Ascending aorta (tissue), 2 donors: Measurements from ENCODE around the gene HSPA4. TPM values are rescaled to one million over a fixed set of nuclear protein-coding genes. Genes with fewer than 3 reads are reported as not detected.
"Not testable (repeated sequence)": the region's sequence is repeated elsewhere in the genome, so short reads cannot be mapped to it uniquely, and the experiment has no call there.

Source experiments
- DNase-seq, 2 donors: peaks; one replicate each; pipeline ENCODE4 v3.0.0-alpha.2; 2019; ENCODE audit warnings: low spot score in 2 of 2
- H3K27ac ChIP-seq, 2 donors: fragments of 200-600 bp; sonication (generic); one replicate each; pipeline ENCODE4 v1.5.1; 2016 to 2017; ENCODE audit warnings: mild to moderate bottlenecking in 1 of 2
- H3K27me3 ChIP-seq: fragments of 200-600 bp; sonication (generic); one replicate; pipeline ENCODE4 v1.5.1; 2017
- H3K36me3 ChIP-seq, 2 donors: fragments of 200-600 bp; sonication (generic); one replicate each; pipeline ENCODE4 v1.5.1; 2016
- H3K4me1 ChIP-seq, 2 donors: fragments of 200-600 bp; sonication (generic); one replicate each; pipeline ENCODE4 v1.5.1; 2016 to 2017; ENCODE audit warnings: mild to moderate bottlenecking in 1 of 2
- H3K4me3 ChIP-seq, 2 donors: fragments of 200-600 bp; sonication (generic); one replicate each; pipeline ENCODE4 v1.5.1; 2016 to 2017; ENCODE audit warnings: mild to moderate bottlenecking in 1 of 2
- H3K9me3 ChIP-seq, 2 donors: fragments of 200-600 bp; sonication (generic); one replicate each; pipeline ENCODE4 v1.5.1; 2016
- CTCF ChIP-seq, 3 experiments: fragments of 200-600 bp in 2 of 3; fragments of 450-650 bp in 1 of 3; sonication (generic) in 2 of 3; IDR thresholded peaks; one replicate each; pipeline ENCODE4 v1.5.1; 2016 to 2019; ENCODE audit warnings: antibody characterized with exemption in 3 of 3, mild to moderate bottlenecking in 1 of 3, moderate library complexity in 1 of 3
- intact Hi-C: fragments of 100-400 bp; cut with DNase I; formaldehyde crosslinking; loops from one replicate; pipeline ENCODE4 v1.15.1; 2023
- total RNA-seq: library from RNA; depleted of rRNA; stranded (reverse); fragments of >200 nt; gene quantifications from one replicate; pipeline ENCODE4 v1.1.0, GENCODE V29; 2016

Gene HSPA4
- total RNA-seq, 1 donor from 2014 or later: 16.2 TPM

GRCh38 chr5:133083901-133084300, 32.1 kb downstream of the HSPA4 start:
- DNase-seq: no peak
- Histone ChIP-seq H3K27ac (no peak overlapping the region), H3K4me3 (no peak overlapping the region), H3K36me3 (peaks cover 11 to 27% of the 10 kb centered on the region in 2 donors), H3K4me1 (peaks cover 0 to 5% of the 10 kb centered on the region in 2 donors), H3K27me3 (no peaks in the 10 kb centered on the region), H3K9me3 (no peaks in the 10 kb centered on the region)
- no peak for TF ChIP-seq CTCF (IDR thresholded peaks at IDR 0.05)
- intact Hi-C loops: no loop called here

GRCh38 chr5:133085171-133085570, 33.4 kb downstream of the HSPA4 start:
- H3K36me3 ChIP-seq: peaks cover 24 to 40% of the 10 kb centered on the region in 2 donors
- H3K4me1 ChIP-seq, H3K27me3 ChIP-seq, DNase-seq, H3K27ac ChIP-seq, H3K4me3 ChIP-seq, H3K9me3 ChIP-seq, intact Hi-C loops: not testable (repeated sequence)

GRCh38 chr5:133086366-133086875, 34.6 kb downstream of the HSPA4 start:
- Histone ChIP-seq H3K4me1 (no peaks in the 10 kb centered on the region), H3K9me3 (no peaks in the 10 kb centered on the region), H3K27ac (no peak overlapping the region), H3K36me3 (peaks cover 33 to 52% of the 10 kb centered on the region in 2 donors), H3K4me3 (no peak overlapping the region), H3K27me3 (no peaks in the 10 kb centered on the region)
- DNase-seq: no peak
- intact Hi-C loops: no loop called here
- TF ChIP-seq CTCF (IDR thresholded peaks at IDR 0.05): no peak

GRCh38 chr5:133088064-133088463, 36.3 kb downstream of the HSPA4 start:
- H3K36me3 ChIP-seq: peaks cover 42 to 69% of the 10 kb centered on the region in 2 donors
- intact Hi-C loops: no loop called here
- no peak for TF ChIP-seq CTCF (IDR thresholded peaks at IDR 0.05)
- H3K9me3 ChIP-seq: no peaks in the 10 kb centered on the region
- H3K4me1 ChIP-seq: no peaks in the 10 kb centered on the region
- no peak overlapping the region for H3K27ac ChIP-seq
- H3K4me3 ChIP-seq: no peak overlapping the region
- DNase-seq: no peak
- H3K27me3 ChIP-seq: no peaks in the 10 kb centered on the region

- H3K36me3 ChIP-seq: peaks cover 54 to 86% of the 10 kb centered on the region in 2 donors
These were observed 39.2 kb downstream of the HSPA4 start for GRCh38 chr5:133091034-133091433.

DNA sequence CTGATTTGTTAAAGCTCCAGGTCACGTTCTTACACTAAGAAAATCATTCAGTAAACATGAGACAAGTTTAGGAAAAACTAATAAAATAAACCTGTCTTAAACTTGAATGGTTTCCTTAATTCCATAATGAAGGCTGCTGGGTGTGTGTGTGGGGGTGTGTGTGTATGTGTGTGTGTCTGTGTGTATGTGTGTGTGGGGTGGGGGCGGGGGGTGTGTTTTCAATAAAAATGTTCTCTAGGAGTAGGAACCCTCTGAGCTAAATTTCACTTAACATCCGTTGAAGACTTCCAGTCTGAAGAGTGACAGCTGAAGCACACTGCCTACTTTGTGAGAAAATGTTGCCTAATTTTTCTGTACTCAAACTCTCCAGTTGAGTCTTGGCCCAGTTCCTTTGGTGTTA, 54.5 kb downstream of the HSPA4 start:
- peaks cover 0 to 16% of the 10 kb centered on the region in 2 donors for H3K4me1 ChIP-seq
- H3K9me3 ChIP-seq: no peaks in the 10 kb centered on the region
- intact Hi-C loops: no loop called here
- no peak overlapping the region for H3K4me3 ChIP-seq
- TF ChIP-seq CTCF (IDR thresholded peaks at IDR 0.05): no peak
- H3K27me3 ChIP-seq: no peaks in the 10 kb centered on the region
- H3K36me3 ChIP-seq: peaks cover 40 to 42% of the 10 kb centered on the region in 2 donors
- no peak for DNase-seq
- no peak overlapping the region for H3K27ac ChIP-seq

More at GRCh38 chr5:133091034-133091433, 39.2 kb downstream of the HSPA4 start:
- intact Hi-C loops: no loop called here
- no peak overlapping the region for H3K27ac ChIP-seq
- TF ChIP-seq CTCF (IDR thresholded peaks at IDR 0.05): no peak
- no peak overlapping the region for H3K4me3 ChIP-seq
- no peak for DNase-seq
- no peaks in the 10 kb centered on the region for H3K4me1 ChIP-seq
- no peaks in the 10 kb centered on the region for H3K27me3 ChIP-seq
- no peaks in the 10 kb centered on the region for H3K9me3 ChIP-seq
